Raji (cell line): ENCODE data around the gene TMEM63A.

Experiments
- POLR2A ChIP-seq: IDR thresholded peaks from 2 replicates; pipeline ENCODE4 v1.6.1; 2011; ENCODE audit warnings: low read depth, low read length, control low read depth; ENCODE audit not compliant: insufficient read depth

TMEM63A gene

GRCh38 chr1:225880222-225880588 is 2.0 kb downstream of the TMEM63A start:
- no peak for TF ChIP-seq POLR2A

- no peak for TF ChIP-seq POLR2A
Observed at GRCh38 chr1:225879521-225880221, 2.5 kb downstream of the TMEM63A start.

- no peak for TF ChIP-seq POLR2A
Observed at GRCh38 chr1:225878282-225878681, 3.9 kb downstream of the TMEM63A start.

DNA sequence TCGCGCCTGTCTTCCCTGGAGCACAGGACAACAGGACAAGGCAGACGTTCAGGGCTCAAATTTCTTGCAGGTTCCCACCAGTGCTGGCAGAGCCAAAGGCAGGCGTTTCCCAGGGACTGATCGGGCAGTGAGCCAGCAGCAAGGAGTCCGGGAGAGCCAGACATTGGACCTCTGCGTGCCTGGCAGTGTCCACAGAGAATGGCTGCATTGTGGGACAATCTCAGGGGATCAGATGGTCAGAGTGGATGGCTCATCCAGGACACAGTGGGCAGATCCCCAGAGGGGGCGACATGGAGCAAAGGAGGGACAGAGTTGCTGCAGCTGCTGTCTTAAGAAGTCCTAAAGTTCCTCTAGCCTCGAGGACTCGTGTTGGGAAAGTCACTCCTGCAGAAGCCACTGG is 4.6 kb downstream of the TMEM63A start:
- no peak for TF ChIP-seq POLR2A

GRCh38 chr1:225876900-225877510 is 5.2 kb downstream of the TMEM63A start:
- TF ChIP-seq POLR2A: no peak

- TF ChIP-seq POLR2A: no peak
Observed at GRCh38 chr1:225875044-225875815, 7.0 kb downstream of the TMEM63A start.

DNA sequence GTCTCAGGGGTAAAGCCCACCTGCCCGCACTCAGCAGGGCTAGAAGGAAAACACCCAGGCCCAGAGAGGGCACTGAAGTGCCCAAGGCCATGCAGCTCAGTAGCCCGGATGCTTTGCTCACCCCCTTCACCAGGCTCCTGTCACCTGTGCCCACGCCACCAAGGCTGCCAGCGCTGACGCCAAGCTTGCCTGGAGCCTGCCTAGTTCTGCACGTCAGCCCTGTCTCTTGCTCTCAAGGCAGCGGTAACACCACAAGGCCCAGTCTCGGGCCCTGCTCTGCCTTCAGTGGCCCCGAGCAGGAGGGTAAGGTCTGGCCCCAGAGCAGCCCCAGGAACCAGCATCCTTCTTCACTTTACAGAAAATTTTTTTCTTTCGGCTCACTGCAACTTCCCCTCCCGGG is 7.7 kb downstream of the TMEM63A start:
- no peak for TF ChIP-seq POLR2A

- TF ChIP-seq POLR2A: no peak
Observed at GRCh38 chr1:225873281-225873850, 8.8 kb downstream of the TMEM63A start.

DNA sequence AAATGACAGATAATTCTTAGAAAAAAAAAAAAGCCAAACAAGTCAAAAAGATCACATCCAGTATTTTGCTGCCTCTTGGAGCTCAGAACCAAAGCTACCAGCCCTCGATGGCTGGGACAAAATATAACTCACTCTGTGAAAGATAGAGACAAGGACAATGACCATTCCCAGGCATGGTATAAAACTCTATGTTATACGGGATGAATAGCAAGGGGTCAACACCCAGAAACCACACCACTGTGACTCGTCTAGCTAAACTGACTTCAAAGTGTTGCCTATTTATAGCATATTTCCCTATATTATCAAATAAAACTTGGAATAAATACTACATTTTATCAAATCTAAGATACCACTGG is 10.1 kb downstream of the TMEM63A start:
- TF ChIP-seq POLR2A: no peak

DNA sequence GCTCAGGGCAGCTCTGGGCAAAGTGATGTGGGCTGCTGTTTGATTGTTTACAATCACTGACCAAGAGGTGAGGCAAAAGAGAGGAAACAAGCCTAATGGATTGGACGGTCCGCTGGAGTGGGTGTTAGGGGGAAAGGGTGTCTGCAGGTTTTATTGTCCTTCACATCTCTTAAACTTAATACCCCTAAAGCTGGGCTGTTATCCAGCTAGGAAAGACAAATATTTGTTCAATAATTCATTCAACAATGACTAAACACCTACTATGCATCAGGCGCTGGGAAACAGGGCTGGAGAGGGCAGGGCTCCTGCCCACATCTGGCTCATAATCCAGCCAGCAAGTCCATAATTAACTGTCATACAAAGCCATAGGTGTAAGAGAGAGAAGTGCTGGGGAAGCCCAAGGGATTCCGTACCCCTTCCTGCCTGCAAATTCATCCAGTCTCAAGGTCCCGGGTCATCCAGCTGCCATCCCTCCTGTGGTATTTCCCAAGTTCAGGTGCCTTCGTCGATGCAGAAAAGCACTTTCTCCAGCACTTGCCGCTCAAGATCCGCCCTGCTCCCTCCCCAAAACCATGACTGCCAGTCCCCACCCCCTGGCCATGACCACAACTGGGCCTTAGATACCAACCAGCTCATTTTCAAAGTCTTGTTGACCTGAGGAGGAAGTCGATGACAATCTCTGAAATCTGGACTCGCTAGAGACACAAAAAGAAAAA is 10.7 kb downstream of the TMEM63A start:
- TF ChIP-seq POLR2A: no peak

DNA sequence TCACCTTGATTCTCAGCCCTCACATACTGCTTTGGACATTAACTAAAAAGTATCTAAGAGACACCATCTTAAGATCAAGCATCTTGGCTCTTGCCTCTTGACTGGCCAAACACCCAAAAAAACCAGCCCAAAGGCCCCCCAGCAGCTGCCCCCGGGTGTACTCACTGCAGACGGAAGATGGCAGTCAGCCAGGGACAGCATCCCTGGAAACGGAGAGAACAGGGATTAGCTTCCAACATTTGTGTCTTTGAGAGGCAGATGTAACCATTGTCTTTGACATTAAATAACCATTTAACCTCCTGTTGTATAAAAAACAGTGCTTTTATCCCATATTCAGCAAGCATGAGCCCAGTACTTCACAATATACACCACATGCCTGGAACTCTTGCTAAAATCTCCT is 11.3 kb downstream of the TMEM63A start:
- TF ChIP-seq POLR2A: no peak

DNA sequence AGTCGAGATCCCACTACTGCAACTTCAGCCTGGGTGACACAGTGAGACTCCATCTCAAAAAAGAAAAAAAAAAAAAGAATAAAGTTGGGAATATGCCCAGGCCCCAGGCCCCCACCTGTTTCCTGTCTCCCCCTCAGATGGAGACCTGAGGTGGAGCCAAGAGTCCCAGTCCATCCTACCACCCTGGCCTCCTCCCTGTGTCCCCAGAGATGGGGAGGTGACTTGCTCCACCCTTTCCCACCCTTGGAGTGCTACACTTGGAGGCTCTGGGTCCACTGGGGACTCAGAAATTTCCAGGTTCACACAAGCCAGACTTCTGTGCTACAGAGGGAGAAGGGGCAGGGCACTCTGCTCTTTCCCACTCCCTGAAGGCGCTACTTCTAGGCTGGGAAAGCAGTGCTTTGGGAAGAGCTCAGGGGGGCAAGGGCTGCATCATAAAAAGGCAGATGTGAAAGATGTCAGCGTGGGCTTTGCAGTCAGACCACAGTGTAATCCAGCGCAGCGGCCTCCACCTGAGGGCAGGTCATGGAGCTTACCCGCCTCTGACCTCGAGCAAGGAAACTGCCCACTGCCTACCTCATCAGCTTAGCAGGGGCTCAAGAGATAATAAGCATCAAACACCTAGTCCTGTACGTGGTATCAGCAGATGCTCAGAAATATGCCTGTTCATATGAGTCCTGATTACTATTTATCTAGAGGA is 13.4 kb downstream of the TMEM63A start:
- no peak for TF ChIP-seq POLR2A

GRCh38 chr1:225866981-225867380 is 15.2 kb downstream of the TMEM63A start:
- no peak for TF ChIP-seq POLR2A

DNA sequence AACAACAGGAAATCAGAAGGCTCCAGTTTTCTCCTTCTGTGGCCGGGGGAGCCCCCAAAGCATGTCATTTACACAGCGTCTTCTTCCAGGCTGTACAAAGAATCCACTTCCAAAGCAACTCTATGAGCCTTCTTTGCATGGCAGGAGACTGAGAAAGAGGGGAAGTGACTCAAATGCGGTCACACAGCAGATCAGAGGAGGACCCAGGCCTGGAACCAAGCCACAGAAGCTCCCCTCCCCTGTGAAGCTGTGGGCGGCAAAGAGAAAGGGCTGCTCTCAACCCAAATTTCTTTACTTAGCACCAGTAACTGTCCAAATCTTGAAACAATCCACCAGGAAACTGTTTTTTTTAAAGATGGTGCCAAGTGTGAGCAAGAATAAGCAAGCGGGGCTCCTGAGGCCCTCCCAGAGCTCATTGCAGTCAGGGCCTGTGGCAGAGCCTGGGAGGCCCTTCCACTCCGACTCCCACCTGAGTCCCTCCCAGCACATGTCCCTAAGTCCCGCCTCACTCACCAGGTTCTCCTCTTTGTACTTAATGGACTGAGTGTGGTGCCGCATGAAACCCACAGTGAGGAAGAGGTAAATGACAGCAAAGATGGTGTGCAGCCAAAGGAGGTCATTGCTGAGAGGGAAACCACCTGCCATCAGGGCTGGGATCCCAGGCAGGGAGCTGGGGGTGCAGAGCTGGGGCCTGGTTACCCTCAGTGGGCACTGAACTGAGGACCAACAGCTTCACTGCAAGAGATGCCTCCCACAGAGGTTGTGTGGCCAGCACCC is 15.9 kb downstream of the TMEM63A start:
- no peak for TF ChIP-seq POLR2A
